Measurements from ENCODE around the gene LRIG2. TPM values are rescaled to one million over a fixed set of nuclear protein-coding genes. Genes with fewer than 3 reads are reported as not detected.

Gene LRIG2
- total RNA-seq, 4 donors from 2014 or later = 8.6 to 13.6 (median 10.7) TPM

DNA sequence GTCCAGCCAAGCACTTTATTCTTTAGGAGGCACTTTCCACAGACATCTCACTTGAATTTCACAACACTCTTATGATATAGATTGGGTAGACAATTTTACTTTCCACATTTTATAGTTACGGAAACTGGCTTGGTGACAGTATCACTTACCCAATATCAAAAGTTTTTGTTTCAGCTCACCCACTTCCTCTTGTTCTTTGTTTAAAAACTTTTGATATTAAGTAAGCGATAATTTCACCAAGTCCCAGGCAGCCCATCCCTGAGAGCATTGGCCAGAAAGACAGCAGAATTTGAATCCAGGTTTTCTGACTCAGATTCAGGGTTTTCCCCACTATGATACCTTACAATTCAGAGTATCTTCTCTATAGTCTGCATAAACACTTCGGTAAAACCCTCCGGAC is 60.0 kb downstream of the LRIG2 start:
- WGBS, 2 donors (ENCODE audit: low coverage in 1 of 2) = 84 to 98% methylated on average over 4 of the region's 4 CpGs
- H3K9me3 ChIP-seq = no peaks in the 10 kb centered on the region
- H3K4me1 ChIP-seq = peaks cover 0 to 17% (median 0%) of the 10 kb centered on the region in 3 donors
- no peaks in the 10 kb centered on the region for H3K27me3 ChIP-seq
- H3K4me3 ChIP-seq = no peak overlapping the region
- no peaks in the 10 kb centered on the region for H3K36me3 ChIP-seq
- ATAC-seq = no peak
- TF ChIP-seq POLR2AphosphoS5 (IDR thresholded peaks at IDR 0.05) (no peak), POLR2A (IDR thresholded peaks at IDR 0.05) (no peak)
- no peak overlapping the region for H3K27ac ChIP-seq

DNA sequence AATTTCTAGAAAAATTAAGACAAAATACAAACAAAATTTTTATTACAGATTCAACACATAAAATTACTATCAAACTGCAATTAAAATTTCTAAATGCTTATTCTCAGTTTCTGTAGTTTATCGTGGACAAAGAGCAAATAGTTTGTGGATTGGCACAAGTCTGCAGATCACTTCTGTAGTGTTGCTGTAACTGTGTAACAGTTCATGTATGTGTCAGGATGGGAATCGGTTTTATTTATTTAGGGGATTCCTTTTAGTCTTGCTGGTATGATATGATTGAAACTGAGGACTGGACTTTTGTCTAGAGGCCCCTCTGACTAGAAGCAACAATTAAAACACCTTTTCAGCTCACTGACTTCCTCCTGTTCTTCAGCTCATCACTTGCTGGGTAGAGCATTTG is 60.8 kb downstream of the LRIG2 start:
- no peaks in the 10 kb centered on the region for H3K27me3 ChIP-seq
- H3K27ac ChIP-seq = no peak overlapping the region
- TF ChIP-seq, protein P1, sequence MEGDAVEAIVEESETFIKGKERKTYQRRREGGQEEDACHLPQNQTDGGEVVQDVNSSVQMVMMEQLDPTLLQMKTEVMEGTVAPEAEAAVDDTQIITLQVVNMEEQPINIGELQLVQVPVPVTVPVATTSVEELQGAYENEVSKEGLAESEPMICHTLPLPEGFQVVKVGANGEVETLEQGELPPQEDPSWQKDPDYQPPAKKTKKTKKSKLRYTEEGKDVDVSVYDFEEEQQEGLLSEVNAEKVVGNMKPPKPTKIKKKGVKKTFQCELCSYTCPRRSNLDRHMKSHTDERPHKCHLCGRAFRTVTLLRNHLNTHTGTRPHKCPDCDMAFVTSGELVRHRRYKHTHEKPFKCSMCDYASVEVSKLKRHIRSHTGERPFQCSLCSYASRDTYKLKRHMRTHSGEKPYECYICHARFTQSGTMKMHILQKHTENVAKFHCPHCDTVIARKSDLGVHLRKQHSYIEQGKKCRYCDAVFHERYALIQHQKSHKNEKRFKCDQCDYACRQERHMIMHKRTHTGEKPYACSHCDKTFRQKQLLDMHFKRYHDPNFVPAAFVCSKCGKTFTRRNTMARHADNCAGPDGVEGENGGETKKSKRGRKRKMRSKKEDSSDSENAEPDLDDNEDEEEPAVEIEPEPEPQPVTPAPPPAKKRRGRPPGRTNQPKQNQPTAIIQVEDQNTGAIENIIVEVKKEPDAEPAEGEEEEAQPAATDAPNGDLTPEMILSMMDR (IDR thresholded peaks at IDR 0.05) = no peak
- TF ChIP-seq POLR2AphosphoS5 (IDR thresholded peaks at IDR 0.05) (no peak), POLR2A (IDR thresholded peaks at IDR 0.05) (no peak), EP300 (IDR thresholded peaks at IDR 0.05) (no peak)
- no peaks in the 10 kb centered on the region for H3K9me3 ChIP-seq
- no peak overlapping the region for H3K4me3 ChIP-seq
- no peaks in the 10 kb centered on the region for H3K36me3 ChIP-seq
- ATAC-seq = no peak
- H3K4me1 ChIP-seq = peaks cover 0 to 17% (median 0%) of the 10 kb centered on the region in 3 donors
- 27 to 48% methylated on average over 2 of the region's 2 CpGs for WGBS, 2 donors (ENCODE audit: low coverage in 1 of 2)

DNA sequence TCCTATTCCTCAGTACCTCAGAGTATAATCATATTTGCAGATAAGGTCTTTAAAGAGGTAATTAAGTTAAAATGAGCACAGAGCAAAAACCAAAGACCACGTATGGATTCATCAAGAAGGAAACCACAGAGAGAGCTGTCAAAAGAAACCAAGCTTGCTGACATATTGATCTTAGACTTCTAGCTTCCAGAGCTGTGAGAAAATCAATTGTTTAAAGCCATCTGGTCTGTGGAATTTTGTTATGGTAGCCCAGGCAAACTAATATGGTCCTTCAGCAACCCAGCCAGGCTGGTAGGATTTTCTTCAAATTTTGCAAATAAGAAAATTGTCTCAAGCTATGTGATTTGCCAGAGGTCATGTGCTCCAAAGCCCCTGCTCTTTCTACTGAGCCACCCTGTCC is 62.5 kb downstream of the LRIG2 start:
- no peaks in the 10 kb centered on the region for H3K9me3 ChIP-seq
- no peak overlapping the region for H3K27ac ChIP-seq
- H3K36me3 ChIP-seq = no peaks in the 10 kb centered on the region
- H3K4me3 ChIP-seq = no peak overlapping the region
- peaks cover 0 to 19% (median 0%) of the 10 kb centered on the region in 3 donors for H3K4me1 ChIP-seq
- no peak for TF ChIP-seq POLR2AphosphoS5 (IDR thresholded peaks at IDR 0.05)
- WGBS, 2 donors (ENCODE audit: low coverage in 1 of 2) = 82 to 100% methylated on average over 1 of the region's 1 CpG
- no peaks in the 10 kb centered on the region for H3K27me3 ChIP-seq
- ATAC-seq = no peak

DNA sequence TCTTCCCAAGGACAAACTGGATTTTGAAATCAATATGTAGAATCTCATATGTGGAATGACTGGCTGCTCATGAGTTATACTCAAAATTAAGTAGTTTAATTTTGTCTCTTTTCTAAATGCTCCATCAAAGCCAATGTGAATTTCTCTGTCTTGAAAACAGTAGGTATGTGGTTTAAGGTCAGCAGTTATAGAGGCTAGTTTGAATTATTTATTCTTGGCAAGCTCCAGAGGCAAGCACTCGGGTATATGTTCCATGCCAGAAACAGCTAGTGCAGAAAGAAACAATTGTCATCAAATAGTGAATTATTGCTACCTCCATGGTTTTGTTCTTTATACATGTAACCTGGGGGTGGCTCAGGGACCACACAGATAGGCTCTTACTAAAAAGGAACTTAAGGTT is 63.5 kb downstream of the LRIG2 start:
- 0 to 50% methylated on average over 1 of the region's 1 CpG for WGBS, 2 donors (ENCODE audit: low coverage in 1 of 2)
- H3K4me3 ChIP-seq = no peak overlapping the region
- H3K4me1 ChIP-seq = peaks cover 0 to 28% (median 3%) of the 10 kb centered on the region in 3 donors
- no peak for ATAC-seq
- no peaks in the 10 kb centered on the region for H3K27me3 ChIP-seq
- no peaks in the 10 kb centered on the region for H3K36me3 ChIP-seq
- TF ChIP-seq POLR2AphosphoS5 (IDR thresholded peaks at IDR 0.05) (no peak), EP300 (IDR thresholded peaks at IDR 0.05) (no peak), POLR2A (IDR thresholded peaks at IDR 0.05) (no peak)
- TF ChIP-seq, protein P1 (IDR thresholded peaks at IDR 0.05) = no peak
- no peaks in the 10 kb centered on the region for H3K9me3 ChIP-seq
- H3K27ac ChIP-seq = no peak overlapping the region

DNA sequence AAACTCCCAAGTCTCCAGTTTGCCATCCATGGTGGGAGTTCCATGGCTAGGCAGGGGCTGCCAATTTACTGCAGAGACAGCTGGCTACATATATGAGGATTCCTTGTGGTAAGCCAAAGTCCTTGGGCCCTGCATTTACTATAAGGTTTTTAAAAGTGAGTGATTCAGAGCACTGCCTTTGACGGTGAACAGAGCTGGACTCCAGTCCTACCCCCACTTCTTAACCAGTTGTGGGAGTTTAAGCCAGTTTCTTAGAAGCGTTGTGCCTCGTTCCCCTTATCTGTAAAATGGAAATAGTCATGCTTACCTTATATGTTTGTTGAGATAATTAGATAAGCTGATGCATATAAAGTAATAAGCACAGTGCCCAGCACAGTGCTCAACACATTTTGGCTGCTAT is 64.6 kb downstream of the LRIG2 start:
- 75 to 100% methylated on average over 2 to 3 of the region's 3 CpGs for WGBS, 2 donors (ENCODE audit: low coverage in 1 of 2)

DNA sequence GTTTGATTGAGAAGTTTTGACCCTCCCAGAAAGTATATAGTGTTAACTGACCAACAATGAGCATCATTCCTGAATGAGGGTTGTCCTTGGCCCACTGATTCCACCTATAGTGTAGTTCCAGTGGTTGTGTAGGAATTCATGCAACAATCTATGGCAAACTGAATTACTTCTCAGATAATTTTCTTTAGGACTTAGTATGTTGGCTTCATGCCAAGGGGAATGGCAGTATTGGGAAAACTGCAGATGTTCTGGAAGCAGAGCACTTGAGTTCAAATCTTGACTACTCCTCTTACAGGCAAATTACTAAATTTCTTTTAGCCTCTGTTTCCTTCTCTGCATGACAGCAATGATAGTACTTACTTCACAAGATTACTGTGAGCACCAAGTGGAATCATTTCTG is 65.8 kb downstream of the LRIG2 start:
- TF ChIP-seq, protein P1 (IDR thresholded peaks at IDR 0.05) = no peak
- TF ChIP-seq EP300 (IDR thresholded peaks at IDR 0.05) = no peak
- no peak for TF ChIP-seq POLR2AphosphoS5 (IDR thresholded peaks at IDR 0.05)
- no peak for TF ChIP-seq POLR2A (IDR thresholded peaks at IDR 0.05)
- Histone ChIP-seq H3K27me3 (no peaks in the 10 kb centered on the region), H3K4me1 (peaks cover 0 to 49% (median 3%) of the 10 kb centered on the region in 3 donors), H3K27ac (no peak overlapping the region), H3K36me3 (no peaks in the 10 kb centered on the region), H3K4me3 (no peak overlapping the region), H3K9me3 (no peaks in the 10 kb centered on the region)
- ATAC-seq = no peak

More for the DNA sequence above, 64.6 kb downstream of the LRIG2 start:
- ATAC-seq = no peak
- TF ChIP-seq POLR2AphosphoS5 (IDR thresholded peaks at IDR 0.05) = no peak
- TF ChIP-seq, protein P1 (IDR thresholded peaks at IDR 0.05) = no peak
- no peak for TF ChIP-seq POLR2A (IDR thresholded peaks at IDR 0.05)
- no peak for TF ChIP-seq EP300 (IDR thresholded peaks at IDR 0.05)
- H3K36me3 ChIP-seq = no peaks in the 10 kb centered on the region
- H3K9me3 ChIP-seq = no peaks in the 10 kb centered on the region
- no peaks in the 10 kb centered on the region for H3K27me3 ChIP-seq
- H3K4me3 ChIP-seq = no peak overlapping the region
- H3K27ac ChIP-seq = no peak overlapping the region
- H3K4me1 ChIP-seq = peaks cover 0 to 39% (median 3%) of the 10 kb centered on the region in 3 donors

Data from gastroesophageal sphincter (tissue), 4 donors.